Keratinocyte (primary cell): ENCODE results near the gene CPED1.

Experiments
- EZH2 ChIP-seq: IDR thresholded peaks from one replicate; pipeline ENCODE4 v1.6.1; 2012; ENCODE audit warnings: inconsistent platforms, mild to moderate bottlenecking, low read length, moderate library complexity
- TF ChIP-seq, protein P1 (sequence below), 3 experiments: IDR thresholded peaks in 1 of 3; conservative IDR thresholded peaks in 1 of 3; optimal IDR thresholded peaks in 1 of 3; 2 replicates in 2 of 3; 3 replicates in 1 of 3; pipeline versions ENCODE3 to v1.5.1; 2011; ENCODE audit warnings: low read length in 3 of 3, mild to moderate bottlenecking in 3 of 3, moderate library complexity in 2 of 3, control low read depth in 1 of 3, inconsistent platforms in 1 of 3; ENCODE audit not compliant: insufficient read depth in 2 of 3; ENCODE audit errors: extremely low read depth in 1 of 3

DNA sequence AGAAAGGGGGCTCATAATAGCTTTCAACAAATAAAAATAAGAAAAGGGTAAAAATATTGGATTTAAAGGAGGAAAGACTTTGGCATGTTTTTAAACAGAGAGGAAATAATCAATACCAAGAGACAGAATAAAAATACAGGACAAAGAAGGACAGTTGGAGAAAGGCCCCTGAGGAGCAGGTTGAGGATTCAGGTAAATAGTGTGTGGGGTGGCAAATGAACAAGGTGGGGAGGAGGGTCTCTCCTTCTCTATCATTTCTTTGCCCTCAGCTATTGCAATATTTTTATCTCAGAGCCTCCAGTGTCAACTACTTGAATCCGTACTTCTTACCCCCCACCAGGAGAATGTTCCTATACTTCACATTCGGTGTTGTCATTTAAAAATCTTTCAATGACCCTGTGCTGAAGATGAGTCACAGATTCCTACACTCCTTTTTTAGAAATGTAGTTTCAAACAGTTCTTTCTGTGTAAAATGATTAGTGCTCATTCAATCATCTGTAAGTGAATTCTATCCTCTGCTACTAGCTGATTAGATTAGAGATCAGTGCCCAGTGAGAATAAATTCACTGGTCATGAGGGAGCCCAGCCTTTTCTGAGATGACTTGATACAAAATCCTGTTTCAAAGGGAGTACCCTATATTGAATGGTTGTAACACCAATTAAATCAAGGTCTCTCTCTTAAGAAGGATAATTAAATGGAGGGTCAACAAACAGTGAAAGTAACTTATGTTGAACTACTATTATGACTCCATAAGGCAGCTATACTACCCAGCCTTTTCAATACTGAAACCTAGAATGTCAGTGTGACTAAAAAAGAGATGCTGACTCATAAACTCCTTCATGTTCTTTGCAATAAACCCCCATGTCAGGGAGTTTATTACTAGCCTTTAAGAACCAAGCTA, 289.9 kb downstream of the CPED1 start:
- TF ChIP-seq, protein P1, sequence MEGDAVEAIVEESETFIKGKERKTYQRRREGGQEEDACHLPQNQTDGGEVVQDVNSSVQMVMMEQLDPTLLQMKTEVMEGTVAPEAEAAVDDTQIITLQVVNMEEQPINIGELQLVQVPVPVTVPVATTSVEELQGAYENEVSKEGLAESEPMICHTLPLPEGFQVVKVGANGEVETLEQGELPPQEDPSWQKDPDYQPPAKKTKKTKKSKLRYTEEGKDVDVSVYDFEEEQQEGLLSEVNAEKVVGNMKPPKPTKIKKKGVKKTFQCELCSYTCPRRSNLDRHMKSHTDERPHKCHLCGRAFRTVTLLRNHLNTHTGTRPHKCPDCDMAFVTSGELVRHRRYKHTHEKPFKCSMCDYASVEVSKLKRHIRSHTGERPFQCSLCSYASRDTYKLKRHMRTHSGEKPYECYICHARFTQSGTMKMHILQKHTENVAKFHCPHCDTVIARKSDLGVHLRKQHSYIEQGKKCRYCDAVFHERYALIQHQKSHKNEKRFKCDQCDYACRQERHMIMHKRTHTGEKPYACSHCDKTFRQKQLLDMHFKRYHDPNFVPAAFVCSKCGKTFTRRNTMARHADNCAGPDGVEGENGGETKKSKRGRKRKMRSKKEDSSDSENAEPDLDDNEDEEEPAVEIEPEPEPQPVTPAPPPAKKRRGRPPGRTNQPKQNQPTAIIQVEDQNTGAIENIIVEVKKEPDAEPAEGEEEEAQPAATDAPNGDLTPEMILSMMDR (optimal IDR thresholded peaks at IDR 0.05 in 1 of 3, IDR thresholded peaks at IDR 0.05 in 1 of 3, conservative IDR thresholded peaks at IDR 0.05 in 1 of 3; ENCODE audit: extremely low read depth in 1 of 3, insufficient read depth in 2 of 3, low read length in 3 of 3): no peak
- no peak for TF ChIP-seq EZH2
